ENCODE data around the gene RCC2.

The RCC2 gene

DNA sequence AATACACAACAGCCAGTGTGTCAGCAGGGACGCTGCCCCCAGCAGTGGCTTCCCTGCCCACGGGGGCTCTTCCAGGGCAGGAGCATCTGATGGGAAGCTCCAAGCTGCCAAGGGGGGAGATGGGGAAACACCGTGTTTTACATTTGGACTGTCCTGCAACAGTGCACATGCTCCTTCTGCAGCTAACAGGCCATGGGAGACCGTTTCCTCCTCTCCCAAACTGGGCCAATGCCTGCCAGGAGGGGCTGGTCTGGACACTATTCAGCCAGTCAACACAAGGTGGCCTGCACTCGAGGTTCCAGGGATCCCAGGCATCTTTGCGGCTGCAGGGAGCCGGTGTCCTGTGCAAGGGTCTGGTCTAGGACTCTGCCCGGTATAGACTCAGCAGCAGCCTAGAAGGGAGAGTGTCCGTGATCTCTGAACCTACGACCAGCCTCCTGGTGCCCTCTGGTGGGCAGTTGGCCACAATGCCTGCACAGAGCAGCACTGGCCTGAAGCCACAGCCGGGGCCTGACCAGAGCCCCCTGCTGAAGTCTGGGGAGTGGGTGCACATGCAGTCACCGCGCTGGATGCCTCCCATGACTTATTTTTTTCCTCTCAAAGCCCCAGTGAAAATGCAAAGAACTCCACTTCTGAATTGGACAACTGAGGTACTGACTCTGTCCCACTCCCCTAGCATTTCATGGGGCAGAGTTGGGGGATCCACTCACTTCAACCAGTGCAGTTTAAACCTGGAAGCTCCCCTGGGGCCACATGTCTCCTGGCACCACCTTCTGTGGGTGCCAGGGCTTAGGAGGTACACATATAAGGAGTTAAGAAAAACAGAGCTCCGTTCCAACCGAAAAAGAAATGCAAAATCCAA lies 33.3 kb downstream of the RCC2 start:
- no peaks in the 10 kb centered on the region for H3K9me3 ChIP-seq (ENCODE audit: control insufficient read depth, insufficient read depth, low read depth, low read length)
- POLR2A ChIA-PET, result interaction anchor here (1.3 kb wide), 1 partner anchor 40 kb away, joined by 3 read pairs; no protein-coding TSS in a partner anchor
- H3K4me3 ChIP-seq (ENCODE audit: low read depth, low read length), result no peak overlapping the region
- H3K4me1 ChIP-seq (ENCODE audit: control insufficient read depth, insufficient read depth, low read length), result no peaks in the 10 kb centered on the region
- no peak overlapping the region for H3K27ac ChIP-seq (ENCODE audit: extremely low read depth, low read depth, low read length)
- H3K36me3 ChIP-seq (ENCODE audit: control insufficient read depth in 2 of 2, insufficient read depth in 1 of 2, low read length in 2 of 2), result peaks cover under 1 to 54% of the 10 kb centered on the region in 2 experiments; a peak in 2 of 3 replicates
- CTCF ChIA-PET, result interaction anchor here (0.6 to 2.2 kb wide), 18 partner anchors 10 to 1258 kb away, joined by 3 to 8 read pairs (median 4); no protein-coding TSS in a partner anchor
- no peak for TF ChIP-seq ZNF792 (tag by site-specific recombination; IDR thresholded peaks at IDR 0.05)
- TF ChIP-seq HOXD13 (CRISPR knock-in tag; IDR thresholded peaks at IDR 0.05; ENCODE audit: borderline replicate concordance), result no peak
- no peak for TF ChIP-seq ZNF174 (tag by site-specific recombination; IDR thresholded peaks at IDR 0.05)
- no peak for TF ChIP-seq ZNF837 (tag by site-specific recombination; IDR thresholded peaks at IDR 0.05)
- no peak for TF ChIP-seq KLF1 (tag by site-specific recombination; IDR thresholded peaks at IDR 0.05)
- no peak for TF ChIP-seq ZBTB20 (tag by site-specific recombination; IDR thresholded peaks at IDR 0.05)
- no peak for TF ChIP-seq ZNF274 (IDR thresholded peaks at IDR 0.05; ENCODE audit: low read length)
- TF ChIP-seq ZNF274 (tag by site-specific recombination; IDR thresholded peaks at IDR 0.05; ENCODE audit: borderline replicate concordance), result no peak
- no peak for TF ChIP-seq ZNF510 (tag by site-specific recombination; IDR thresholded peaks at IDR 0.05; ENCODE audit: insufficient replicate concordance)
- peak; percentile 33; the same call in 1 of the 2 replicates for TF ChIP-seq ZBTB48 (tag by site-specific recombination; IDR thresholded peaks at IDR 0.05)
- TF ChIP-seq ZNF280D (tag by site-specific recombination; IDR thresholded peaks at IDR 0.05), result no peak
- no peak for TF ChIP-seq ZNF76 (tag by site-specific recombination; IDR thresholded peaks at IDR 0.05; ENCODE audit: borderline replicate concordance, low read depth)
- TF ChIP-seq ZNF202 (tag by site-specific recombination; IDR thresholded peaks at IDR 0.05; ENCODE audit: borderline replicate concordance), result no peak
- peak; percentile 71 for TF ChIP-seq ZNF600 (tag by site-specific recombination; IDR thresholded peaks at IDR 0.05)
- TF ChIP-seq, protein P1, sequence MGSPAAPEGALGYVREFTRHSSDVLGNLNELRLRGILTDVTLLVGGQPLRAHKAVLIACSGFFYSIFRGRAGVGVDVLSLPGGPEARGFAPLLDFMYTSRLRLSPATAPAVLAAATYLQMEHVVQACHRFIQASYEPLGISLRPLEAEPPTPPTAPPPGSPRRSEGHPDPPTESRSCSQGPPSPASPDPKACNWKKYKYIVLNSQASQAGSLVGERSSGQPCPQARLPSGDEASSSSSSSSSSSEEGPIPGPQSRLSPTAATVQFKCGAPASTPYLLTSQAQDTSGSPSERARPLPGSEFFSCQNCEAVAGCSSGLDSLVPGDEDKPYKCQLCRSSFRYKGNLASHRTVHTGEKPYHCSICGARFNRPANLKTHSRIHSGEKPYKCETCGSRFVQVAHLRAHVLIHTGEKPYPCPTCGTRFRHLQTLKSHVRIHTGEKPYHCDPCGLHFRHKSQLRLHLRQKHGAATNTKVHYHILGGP (tag by site-specific recombination; IDR thresholded peaks at IDR 0.05), result no peak
- no peak for TF ChIP-seq ZNF311 (tag by site-specific recombination; IDR thresholded peaks at IDR 0.05; ENCODE audit: borderline replicate concordance)
- peak; percentile 60; the same call in 1 of the 2 replicates for TF ChIP-seq PRDM10 (tag by site-specific recombination; IDR thresholded peaks at IDR 0.05)
- TF ChIP-seq, protein P2, sequence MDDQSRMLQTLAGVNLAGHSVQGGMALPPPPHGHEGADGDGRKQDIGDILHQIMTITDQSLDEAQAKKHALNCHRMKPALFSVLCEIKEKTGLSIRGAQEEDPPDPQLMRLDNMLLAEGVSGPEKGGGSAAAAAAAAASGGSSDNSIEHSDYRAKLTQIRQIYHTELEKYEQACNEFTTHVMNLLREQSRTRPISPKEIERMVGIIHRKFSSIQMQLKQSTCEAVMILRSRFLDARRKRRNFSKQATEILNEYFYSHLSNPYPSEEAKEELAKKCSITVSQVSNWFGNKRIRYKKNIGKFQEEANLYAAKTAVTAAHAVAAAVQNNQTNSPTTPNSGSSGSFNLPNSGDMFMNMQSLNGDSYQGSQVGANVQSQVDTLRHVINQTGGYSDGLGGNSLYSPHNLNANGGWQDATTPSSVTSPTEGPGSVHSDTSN (CRISPR knock-in tag; IDR thresholded peaks at IDR 0.05), result no peak
- no peak for TF ChIP-seq ZNF544 (tag by site-specific recombination; IDR thresholded peaks at IDR 0.05)
- no peak for TF ChIP-seq ZNF610 (tag by site-specific recombination; IDR thresholded peaks at IDR 0.05; ENCODE audit: borderline replicate concordance)
- TF ChIP-seq, protein P3, sequence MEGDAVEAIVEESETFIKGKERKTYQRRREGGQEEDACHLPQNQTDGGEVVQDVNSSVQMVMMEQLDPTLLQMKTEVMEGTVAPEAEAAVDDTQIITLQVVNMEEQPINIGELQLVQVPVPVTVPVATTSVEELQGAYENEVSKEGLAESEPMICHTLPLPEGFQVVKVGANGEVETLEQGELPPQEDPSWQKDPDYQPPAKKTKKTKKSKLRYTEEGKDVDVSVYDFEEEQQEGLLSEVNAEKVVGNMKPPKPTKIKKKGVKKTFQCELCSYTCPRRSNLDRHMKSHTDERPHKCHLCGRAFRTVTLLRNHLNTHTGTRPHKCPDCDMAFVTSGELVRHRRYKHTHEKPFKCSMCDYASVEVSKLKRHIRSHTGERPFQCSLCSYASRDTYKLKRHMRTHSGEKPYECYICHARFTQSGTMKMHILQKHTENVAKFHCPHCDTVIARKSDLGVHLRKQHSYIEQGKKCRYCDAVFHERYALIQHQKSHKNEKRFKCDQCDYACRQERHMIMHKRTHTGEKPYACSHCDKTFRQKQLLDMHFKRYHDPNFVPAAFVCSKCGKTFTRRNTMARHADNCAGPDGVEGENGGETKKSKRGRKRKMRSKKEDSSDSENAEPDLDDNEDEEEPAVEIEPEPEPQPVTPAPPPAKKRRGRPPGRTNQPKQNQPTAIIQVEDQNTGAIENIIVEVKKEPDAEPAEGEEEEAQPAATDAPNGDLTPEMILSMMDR (tag by site-specific recombination; IDR thresholded peaks at IDR 0.05), result peak; percentile 91
- no peak for TF ChIP-seq TRIM28 (IDR thresholded peaks at IDR 0.05; ENCODE audit: borderline replicate concordance, low read length)
- no peak for TF ChIP-seq ZNF549 (tag by site-specific recombination; IDR thresholded peaks at IDR 0.05)
- TF ChIP-seq, protein P4, sequence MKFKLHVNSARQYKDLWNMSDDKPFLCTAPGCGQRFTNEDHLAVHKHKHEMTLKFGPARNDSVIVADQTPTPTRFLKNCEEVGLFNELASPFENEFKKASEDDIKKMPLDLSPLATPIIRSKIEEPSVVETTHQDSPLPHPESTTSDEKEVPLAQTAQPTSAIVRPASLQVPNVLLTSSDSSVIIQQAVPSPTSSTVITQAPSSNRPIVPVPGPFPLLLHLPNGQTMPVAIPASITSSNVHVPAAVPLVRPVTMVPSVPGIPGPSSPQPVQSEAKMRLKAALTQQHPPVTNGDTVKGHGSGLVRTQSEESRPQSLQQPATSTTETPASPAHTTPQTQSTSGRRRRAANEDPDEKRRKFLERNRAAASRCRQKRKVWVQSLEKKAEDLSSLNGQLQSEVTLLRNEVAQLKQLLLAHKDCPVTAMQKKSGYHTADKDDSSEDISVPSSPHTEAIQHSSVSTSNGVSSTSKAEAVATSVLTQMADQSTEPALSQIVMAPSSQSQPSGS (tag by site-specific recombination; IDR thresholded peaks at IDR 0.05; ENCODE audit: low read depth), result no peak

Measured in HEK293 (cell line).